OCI-LY1 (cell line): ENCODE results near the gene PTS.

Source experiments
- CTCF ChIP-seq: fragments of 200-600 bp; sonication (generic), shearing (Covaris generic); IDR thresholded peaks from 2 replicates; pipeline ENCODE4 v1.5.1; 2017; ENCODE audit warnings: mild to moderate bottlenecking, antibody characterized with exemption, low read length, moderate library complexity, mixed read lengths
- EZH2 ChIP-seq: fragments of 200-600 bp; sonication (generic), shearing (Covaris generic); IDR thresholded peaks from 2 replicates; pipeline ENCODE4 v1.8.0; 2017; ENCODE audit warnings: borderline replicate concordance, mixed run types, mild to moderate bottlenecking, antibody characterized with exemption, low read length, moderate library complexity, mixed read lengths

- no peak for TF ChIP-seq EZH2
- TF ChIP-seq CTCF: no peak
These were observed 39.6 kb downstream of the PTS start for GRCh38 chr11:112265659-112266409.
